Measurements from ENCODE around the gene CHST8. TPM values are rescaled to one million over a fixed set of nuclear protein-coding genes. Genes with fewer than 3 reads are reported as not detected.

The CHST8 gene
- polyA plus RNA-seq, 3 donors: not detected

GRCh38 chr19:33722456-33723239 lies 100.9 kb downstream of the CHST8 start:
- no peak overlapping the region for H3K4me2 ChIP-seq (replicated peaks; ENCODE audit: extremely low read depth, low read length, poor library complexity, severe bottlenecking)
- no peak overlapping the region for H3K27ac ChIP-seq (ENCODE audit: low read depth in 1 of 2, low read length in 2 of 2)
- no peaks in the 10 kb centered on the region for H3K4me1 ChIP-seq (ENCODE audit: control insufficient read depth in 1 of 2, insufficient read depth in 2 of 2, low read length in 2 of 2)
- H3K79me2 ChIP-seq (ENCODE audit: insufficient read depth, low read length): no peaks in the 10 kb centered on the region
- H3K27me3 ChIP-seq (ENCODE audit: control insufficient read depth in 2 of 2, insufficient read depth in 2 of 2, low read length in 2 of 2): no peaks in the 10 kb centered on the region
- no peak overlapping the region for H2AFZ ChIP-seq (ENCODE audit: insufficient read depth, low read depth, low read length, poor library complexity, severe bottlenecking)
- peaks cover 0 to 6% (median 3%) of the 10 kb centered on the region in 3 donors for H3K27me3 Mint-ChIP-seq (ENCODE audit: low read depth in 3 of 3)
- peaks cover 0 to 3% (median 0%) of the 10 kb centered on the region in 7 donors for H3K9me3 Mint-ChIP-seq
- H3K27ac Mint-ChIP-seq: no peak overlapping the region
- H3K36me3 Mint-ChIP-seq: no peaks in the 10 kb centered on the region
- H3K36me3 ChIP-seq (replicated peaks in 1 of 2; ENCODE audit: control insufficient read depth in 1 of 2, insufficient read depth in 2 of 2, low read length in 2 of 2): no peaks in the 10 kb centered on the region
- H3K9me3 ChIP-seq (replicated peaks in 1 of 2; ENCODE audit: control insufficient read depth in 1 of 2, insufficient read depth in 1 of 2, low read length in 2 of 2): no peaks in the 10 kb centered on the region
- no peak overlapping the region for H3K4me3 ChIP-seq (replicated peaks in 1 of 3; ENCODE audit: low read depth in 2 of 3, low read length in 3 of 3)
- H3K9ac ChIP-seq (ENCODE audit: insufficient read depth, low read length, poor library complexity, severe bottlenecking): no peak overlapping the region
- intact Hi-C loops (cut with micrococcal nuclease): no loop called here
- H3K4me3 Mint-ChIP-seq: no peak overlapping the region
- no peak for DNase-seq
- H4K20me1 ChIP-seq (ENCODE audit: insufficient read depth, low read length): no peaks in the 10 kb centered on the region
- H3K4me1 Mint-ChIP-seq: no peaks in the 10 kb centered on the region
- 61% methylated on average over 6 of the region's 11 CpGs for WGBS (ENCODE audit: insufficient coverage)
- TF ChIP-seq CTCF (IDR thresholded peaks at IDR 0.05): no peak

GRCh38 chr19:33723512-33723911 lies 101.8 kb downstream of the CHST8 start:
- no peak overlapping the region for H2AFZ ChIP-seq (ENCODE audit: insufficient read depth, low read depth, low read length, poor library complexity, severe bottlenecking)
- H3K4me1 Mint-ChIP-seq: no peaks in the 10 kb centered on the region
- no peaks in the 10 kb centered on the region for H4K20me1 ChIP-seq (ENCODE audit: insufficient read depth, low read length)
- H3K79me2 ChIP-seq (ENCODE audit: insufficient read depth, low read length): no peaks in the 10 kb centered on the region
- intact Hi-C loops (cut with micrococcal nuclease): no loop called here
- H3K4me3 ChIP-seq (replicated peaks in 1 of 3; ENCODE audit: low read depth in 2 of 3, low read length in 3 of 3): no peak overlapping the region
- H3K27ac Mint-ChIP-seq: no peak overlapping the region
- no peak for DNase-seq
- peaks cover 0 to 3% (median 0%) of the 10 kb centered on the region in 7 donors for H3K9me3 Mint-ChIP-seq
- no peaks in the 10 kb centered on the region for H3K36me3 ChIP-seq (replicated peaks in 1 of 2; ENCODE audit: control insufficient read depth in 1 of 2, insufficient read depth in 2 of 2, low read length in 2 of 2)
- no peaks in the 10 kb centered on the region for H3K4me1 ChIP-seq (ENCODE audit: control insufficient read depth in 1 of 2, insufficient read depth in 2 of 2, low read length in 2 of 2)
- no peaks in the 10 kb centered on the region for H3K27me3 ChIP-seq (ENCODE audit: control insufficient read depth in 2 of 2, insufficient read depth in 2 of 2, low read length in 2 of 2)
- H3K36me3 Mint-ChIP-seq: no peaks in the 10 kb centered on the region
- H3K27me3 Mint-ChIP-seq (ENCODE audit: low read depth in 3 of 3): peaks cover 2 to 6% (median 6%) of the 10 kb centered on the region in 3 donors
- WGBS (ENCODE audit: insufficient coverage): no CpG with 5 or more reads among the region's 3 CpGs
- no peak for TF ChIP-seq CTCF (IDR thresholded peaks at IDR 0.05)
- H3K4me3 Mint-ChIP-seq: no peak overlapping the region
- no peak overlapping the region for H3K27ac ChIP-seq (ENCODE audit: low read depth in 1 of 2, low read length in 2 of 2)
- no peaks in the 10 kb centered on the region for H3K9me3 ChIP-seq (replicated peaks in 1 of 2; ENCODE audit: control insufficient read depth in 1 of 2, insufficient read depth in 1 of 2, low read length in 2 of 2)
- no peak overlapping the region for H3K4me2 ChIP-seq (replicated peaks; ENCODE audit: extremely low read depth, low read length, poor library complexity, severe bottlenecking)
- H3K9ac ChIP-seq (ENCODE audit: insufficient read depth, low read length, poor library complexity, severe bottlenecking): no peak overlapping the region

All from CD14-positive monocyte (primary cell).